Lung microvascular endothelial cell (primary cell): ENCODE results near the gene INPP5D. TPM values are rescaled to one million over a fixed set of nuclear protein-coding genes. Genes with fewer than 3 reads are reported as not detected.
"Not testable (repeated sequence)": the region's sequence is repeated elsewhere in the genome, so short reads cannot be mapped to it uniquely, and the experiment has no call there.

Experiments used
- DNase-seq, 2 donors: peaks; one replicate each; pipeline versions ENCODE4 v3.0.0 to v3.0.0-alpha.2; 2010; ENCODE audit warnings: low read depth in 2 of 2
- total RNA-seq: library from RNA; depleted of rRNA; stranded (reverse); fragments of >200 nt; gene quantifications from 2 replicates; pipeline ENCODE4 v1.2.1, GENCODE V29; 2014

INPP5D gene
- total RNA-seq, 1 donor from 2014 or later, result 43.5 TPM

DNA sequence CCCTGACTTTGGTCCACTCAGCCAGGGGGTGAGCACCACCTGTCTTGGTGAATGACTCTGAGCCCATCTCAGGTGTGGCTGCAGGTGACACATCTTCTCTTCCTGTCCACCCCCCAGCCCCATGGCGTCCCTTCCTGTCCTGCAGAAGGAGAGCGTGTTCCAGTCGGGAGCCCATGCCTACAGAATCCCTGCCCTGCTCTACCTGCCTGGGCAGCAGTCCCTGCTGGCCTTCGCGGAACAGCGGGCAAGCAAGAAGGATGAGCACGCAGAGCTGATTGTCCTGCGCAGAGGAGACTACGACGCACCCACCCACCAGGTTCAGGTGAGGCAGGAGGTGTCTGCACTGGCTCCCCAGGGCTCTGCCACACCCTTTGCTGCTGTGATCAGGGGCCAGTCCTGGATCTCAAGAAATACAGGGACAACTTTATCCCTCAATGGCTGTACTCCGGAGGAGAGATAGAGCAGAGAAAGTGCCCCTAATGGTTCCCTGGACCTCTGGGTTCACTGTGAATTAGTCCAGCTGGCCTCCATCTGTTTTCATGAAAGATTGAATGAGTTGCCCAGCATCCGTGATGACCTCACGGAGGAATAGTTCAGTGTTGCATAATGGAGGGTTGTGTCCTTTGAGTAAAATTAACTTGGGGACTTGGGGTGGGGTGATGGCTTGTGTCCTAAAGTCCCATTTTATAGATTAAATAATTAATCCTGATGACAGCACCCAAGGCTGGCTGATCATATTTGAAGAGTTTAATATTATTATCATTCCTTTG, 27.4 kb upstream of the INPP5D start, which contains the start of gene NEU2:
NEU2 (plus strand) TSS at position 122 of the 770 bp plus-strand sequence; CDS start at position 122, 0 bp downstream.
- DNase-seq, result no peak

DNA sequence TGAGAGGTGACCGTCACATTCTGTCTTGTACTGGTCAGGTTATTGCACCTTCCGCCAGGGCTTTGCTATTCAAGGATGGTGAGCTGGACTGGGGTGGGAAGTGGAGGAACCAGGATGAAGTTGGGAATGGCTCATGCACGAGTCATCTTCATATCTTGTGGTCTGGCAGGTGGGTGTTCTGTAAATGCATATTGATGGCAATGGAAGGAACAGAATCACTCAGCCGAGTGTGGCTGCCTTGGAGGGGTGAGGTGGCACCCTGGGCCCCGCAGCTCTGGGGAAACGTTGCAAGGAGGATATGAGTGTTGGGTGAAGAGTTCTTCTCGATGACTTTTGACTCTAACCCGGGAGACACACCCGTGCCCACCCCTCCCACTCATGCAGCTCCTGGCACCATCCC, 26.5 kb upstream of the INPP5D start:
- no peak for DNase-seq

DNA sequence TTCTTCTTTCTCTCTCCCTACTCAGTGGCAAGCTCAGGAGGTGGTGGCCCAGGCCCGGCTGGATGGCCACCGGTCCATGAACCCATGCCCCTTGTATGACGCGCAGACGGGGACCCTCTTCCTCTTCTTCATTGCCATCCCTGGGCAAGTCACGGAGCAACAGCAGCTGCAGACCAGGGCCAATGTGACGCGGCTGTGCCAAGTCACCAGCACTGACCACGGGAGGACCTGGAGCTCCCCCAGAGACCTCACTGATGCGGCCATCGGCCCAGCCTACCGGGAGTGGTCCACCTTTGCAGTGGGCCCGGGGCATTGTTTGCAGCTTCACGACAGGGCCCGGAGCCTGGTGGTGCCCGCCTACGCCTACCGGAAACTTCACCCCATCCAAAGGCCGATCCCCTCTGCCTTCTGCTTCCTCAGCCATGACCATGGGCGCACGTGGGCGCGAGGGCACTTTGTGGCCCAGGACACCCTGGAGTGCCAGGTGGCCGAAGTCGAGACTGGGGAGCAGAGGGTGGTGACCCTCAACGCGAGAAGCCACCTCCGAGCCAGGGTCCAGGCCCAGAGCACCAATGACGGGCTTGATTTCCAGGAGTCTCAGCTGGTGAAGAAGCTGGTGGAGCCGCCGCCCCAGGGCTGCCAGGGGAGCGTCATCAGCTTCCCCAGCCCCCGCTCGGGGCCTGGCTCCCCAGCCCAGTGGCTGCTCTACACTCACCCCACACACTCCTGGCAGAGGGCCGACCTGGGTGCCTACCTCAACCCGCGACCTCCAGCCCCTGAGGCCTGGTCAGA, 25.9 kb upstream of the INPP5D start:
- DNase-seq, result no peak

DNA sequence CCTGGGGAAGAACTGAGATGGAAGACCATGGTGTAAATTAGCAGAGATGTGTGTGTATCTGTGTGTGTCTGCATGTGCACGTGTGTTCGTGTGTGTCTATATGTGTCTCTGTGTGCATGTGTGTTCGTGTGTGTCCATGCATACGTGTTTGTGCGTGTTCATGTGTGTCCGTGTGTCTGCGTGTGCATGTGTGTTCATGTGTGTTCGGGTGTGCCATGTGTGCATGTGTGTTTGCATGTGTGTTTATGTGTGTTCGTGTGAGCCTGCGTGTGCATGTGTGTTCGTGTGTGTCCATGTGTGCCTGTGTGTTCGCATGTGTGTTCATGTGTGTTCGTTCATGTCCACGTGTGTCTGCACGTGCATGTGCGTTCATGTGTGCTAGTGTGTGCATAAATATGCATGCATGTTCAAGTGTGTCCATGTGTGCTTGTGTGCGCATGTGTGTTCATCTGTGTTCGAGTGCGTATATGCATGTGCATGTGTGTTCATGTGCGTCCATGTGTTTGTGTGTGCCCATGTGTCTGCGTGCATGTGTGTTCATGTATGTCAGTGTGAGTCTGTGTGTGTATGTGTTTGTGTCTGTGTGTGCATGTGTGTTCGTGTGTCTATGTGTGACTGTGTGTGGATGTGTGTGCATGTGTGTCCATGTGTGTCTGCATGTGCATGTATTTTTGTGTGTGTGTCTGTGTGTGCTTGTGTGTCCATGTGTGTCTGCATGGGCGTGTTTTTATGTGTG, 24.5 kb upstream of the INPP5D start:
- DNase-seq, result no peak

DNA sequence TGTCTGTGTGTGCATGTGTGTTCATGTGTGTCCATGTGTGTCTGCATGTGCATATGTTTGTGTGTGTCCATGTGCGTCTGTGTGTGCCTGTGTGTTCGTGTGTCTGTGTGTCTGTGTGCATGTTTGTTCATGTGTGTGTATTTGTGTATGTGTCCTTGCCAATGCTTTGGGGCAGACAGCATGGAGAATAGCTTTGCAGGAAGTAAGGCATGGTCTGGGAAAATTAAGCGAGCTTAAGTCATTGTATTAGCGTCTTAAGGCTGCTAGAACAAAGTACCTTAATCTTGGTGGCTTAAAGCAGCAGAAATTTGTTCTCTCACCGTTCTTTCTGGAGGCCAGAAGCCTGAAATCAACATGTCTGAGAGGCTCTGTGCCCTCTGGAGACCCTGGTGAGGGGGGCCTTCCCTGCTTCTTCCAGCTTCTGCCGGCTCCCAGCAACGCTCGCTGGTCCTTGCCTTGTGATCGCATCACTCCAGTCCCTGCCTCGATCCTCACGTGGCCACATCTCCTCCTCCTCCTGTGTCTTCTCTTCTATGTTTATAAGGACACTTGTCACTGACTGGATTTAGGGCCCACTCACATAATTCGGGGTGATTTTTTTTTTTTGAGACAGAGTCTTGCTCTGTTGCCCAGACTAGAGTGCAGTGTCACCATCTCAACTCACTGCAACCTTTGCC, 23.8 kb upstream of the INPP5D start:
- no peak for DNase-seq

DNA sequence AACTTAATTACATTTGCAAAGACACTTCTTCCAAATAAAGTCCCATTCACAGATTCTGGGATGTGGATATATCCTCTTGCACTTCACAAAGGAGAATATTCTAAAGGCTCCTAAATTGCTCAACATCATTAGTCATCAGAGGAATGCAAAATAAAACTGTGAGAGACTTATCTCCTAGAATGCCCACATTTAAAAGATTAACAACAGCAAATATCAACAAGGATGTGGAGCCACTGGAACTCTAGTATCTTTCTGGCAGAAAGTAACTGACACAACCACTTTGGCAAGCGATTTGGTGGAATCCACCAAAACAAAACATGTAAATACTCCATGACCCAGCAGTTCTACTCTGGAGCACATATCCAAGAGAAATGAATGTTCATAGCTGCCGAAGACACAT, 23.1 kb upstream of the INPP5D start:
- DNase-seq, result no peak

DNA sequence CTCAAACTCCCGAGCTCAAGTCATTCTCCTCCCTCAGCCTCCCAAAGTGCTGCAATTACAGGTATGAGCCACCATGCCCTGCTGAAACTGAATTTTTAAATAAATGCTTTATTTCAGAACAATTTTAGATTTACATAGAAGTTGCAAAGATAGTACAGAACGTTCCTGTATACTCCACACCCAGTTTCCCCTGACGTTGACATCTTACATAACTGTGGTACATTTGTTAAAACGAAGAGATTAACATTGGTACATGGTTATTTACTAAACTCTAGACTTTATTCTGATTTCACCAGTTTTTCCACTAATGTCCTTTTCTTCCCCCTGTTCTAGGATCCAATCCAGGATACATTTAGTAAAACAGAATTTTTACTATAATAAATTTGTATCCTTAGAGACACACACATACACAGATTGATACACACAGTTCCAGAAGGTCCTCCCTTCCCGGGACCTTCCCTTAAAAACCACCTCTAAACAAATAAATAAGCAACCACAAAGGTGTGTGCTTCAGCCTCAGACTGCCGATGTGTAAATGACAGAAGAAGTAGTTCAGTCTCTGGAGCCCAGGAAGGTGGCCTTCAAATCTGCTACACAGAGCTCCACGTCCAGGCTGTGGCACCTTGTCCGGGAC, 20.8 kb upstream of the INPP5D start:
- no peak for DNase-seq

DNA sequence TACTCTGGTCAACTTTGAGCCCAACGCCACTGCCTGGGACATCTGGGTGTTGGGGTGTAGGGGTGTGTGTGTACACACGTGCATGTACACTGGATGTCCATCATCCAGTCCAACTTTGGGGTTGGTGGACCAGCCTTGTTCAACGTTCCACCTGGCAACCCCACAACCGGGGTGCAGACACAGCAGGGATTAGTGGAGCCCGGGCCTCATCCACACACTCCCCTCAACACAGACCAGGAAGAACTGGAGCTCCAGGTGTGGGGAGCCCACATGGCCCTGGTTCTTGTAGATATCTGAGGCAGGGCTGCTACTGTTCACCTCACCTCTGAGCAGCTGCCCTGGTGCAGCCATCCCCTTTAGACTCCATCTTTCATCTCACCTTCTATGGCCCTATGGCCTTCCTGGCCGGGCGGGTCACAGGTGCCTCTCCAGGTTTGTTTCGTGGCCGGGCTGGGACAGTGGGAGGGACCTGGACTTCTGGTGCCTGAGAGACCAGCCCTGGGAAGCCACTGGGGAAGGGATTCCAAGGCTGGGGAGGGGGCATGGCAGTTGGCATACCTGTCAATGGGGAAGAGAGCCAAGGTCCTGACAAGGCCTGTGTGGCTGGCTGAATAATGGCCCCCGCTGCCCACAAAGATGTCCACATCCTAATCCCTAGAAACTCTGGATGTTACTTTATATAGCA, 20.2 kb upstream of the INPP5D start:
- no peak for DNase-seq

DNA sequence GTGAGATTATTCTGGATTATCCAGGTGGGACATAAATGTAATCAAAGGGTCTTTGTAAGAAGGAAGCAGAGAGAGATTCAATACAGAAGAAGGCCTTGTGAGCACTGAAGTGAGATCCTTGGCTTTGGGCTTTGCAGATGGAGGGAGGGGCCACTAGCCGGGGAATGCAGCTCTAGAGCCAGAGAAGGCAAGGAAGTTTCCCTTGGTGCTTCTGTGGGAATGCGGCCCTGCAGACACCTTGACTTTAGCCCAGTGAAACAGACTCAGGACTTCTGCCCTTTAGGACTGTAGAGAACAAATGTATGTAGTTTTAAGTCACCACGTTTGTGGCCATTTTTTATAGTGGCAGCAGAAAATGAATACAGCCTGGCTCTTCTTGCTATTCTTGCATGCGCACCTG, 19.6 kb upstream of the INPP5D start:
- DNase-seq, result no peak

DNA sequence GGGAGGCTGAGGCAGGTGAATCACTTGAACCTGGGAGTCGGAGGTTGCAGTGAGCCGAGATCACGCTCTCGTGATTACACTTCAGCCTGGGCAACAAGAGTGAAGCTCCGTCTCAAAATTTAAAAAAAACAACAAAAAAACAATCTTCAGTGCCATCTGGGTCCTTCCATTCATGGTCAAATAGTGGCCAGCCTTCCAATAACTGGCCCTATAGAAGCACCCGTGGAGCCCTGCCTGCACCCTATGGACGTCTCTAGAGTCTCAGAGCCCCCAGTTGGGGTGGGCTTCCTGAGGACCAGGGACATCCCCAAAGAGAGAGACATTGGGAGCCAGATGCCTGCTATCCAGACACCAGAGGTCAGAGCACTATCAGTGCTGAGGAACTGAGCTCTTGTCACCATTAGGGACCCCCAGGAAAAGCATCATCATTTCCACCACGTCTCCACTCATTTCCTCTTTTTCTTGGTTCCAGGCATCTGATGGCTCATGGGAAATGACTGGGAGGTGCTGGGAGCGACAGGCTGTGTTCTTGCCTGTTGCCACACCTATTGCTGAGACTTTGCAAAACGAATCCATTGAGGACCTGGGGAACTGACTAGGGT, 18.3 kb upstream of the INPP5D start:
- peak in 1 of 2 donors; percentile 37 for DNase-seq

DNA sequence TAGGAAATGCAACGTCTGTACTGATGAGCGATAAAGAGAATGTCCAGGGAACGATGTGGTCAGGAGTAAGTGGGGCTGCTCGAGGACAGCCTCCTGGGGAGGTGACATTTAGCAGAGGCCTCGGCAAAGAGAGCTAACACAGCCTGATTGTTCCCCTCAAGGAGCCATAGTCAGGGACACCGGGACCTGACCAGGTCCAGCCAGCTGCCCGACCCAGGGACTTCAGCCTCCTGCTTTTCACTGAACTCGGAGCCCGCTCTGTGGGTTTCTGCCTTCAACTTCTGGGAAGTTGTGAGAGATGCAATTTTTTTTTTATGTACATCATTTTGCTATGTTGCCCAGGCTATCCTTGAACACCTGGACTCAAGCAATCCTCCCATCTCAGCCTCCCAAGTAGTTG, 17.6 kb upstream of the INPP5D start:
- no peak for DNase-seq

DNA sequence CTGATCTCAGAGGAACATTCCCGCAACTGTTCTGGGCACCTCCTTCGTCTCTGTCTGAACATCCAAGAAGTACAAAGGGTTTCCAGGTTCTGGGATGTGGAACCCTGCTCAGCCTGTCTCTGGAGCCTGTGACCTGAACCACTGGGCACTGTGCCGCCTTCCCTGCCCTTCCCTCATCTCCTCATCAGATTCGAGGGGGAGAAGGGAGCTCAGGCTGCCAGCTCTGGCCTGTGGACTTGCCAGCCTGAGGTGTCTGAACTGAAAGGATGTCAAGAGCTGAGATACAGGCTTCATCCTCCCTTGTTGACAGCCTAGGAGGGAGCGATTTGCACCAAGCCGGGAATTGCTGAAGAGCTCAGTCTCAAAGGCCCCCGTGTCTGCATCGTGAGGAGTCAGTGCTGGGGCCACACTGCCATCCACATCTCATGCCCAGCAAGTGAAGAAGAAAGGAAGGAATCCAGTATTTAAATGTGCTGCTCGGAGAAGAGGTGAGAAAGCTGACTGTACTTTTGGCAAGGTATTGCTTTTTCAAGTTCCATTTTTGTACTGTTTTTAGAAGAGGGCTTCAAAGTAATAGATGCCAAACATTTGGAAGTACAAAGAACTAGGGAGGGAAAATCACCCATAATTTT, 15.1 kb upstream of the INPP5D start:
- no peak for DNase-seq

DNA sequence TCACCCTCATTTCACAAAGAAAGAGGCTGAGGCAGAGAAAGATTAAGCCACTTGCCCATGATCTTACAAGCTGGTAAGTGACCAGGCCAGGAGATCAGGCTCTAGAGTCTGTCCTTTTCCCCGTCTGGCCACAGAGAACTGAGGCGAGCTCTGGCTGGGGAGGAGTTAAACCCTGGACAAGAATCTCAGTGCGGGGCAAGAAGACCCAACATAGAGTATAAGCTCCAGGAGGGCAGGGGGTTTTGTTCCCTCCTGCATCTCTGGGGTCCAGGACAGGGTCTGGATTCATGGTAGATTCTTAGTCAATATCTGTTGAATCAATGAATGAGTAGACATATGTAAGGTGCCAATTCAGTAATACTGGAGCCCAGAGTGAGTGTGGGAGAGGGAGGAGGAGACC, 12.9 kb upstream of the INPP5D start:
- DNase-seq, result no peak

DNA sequence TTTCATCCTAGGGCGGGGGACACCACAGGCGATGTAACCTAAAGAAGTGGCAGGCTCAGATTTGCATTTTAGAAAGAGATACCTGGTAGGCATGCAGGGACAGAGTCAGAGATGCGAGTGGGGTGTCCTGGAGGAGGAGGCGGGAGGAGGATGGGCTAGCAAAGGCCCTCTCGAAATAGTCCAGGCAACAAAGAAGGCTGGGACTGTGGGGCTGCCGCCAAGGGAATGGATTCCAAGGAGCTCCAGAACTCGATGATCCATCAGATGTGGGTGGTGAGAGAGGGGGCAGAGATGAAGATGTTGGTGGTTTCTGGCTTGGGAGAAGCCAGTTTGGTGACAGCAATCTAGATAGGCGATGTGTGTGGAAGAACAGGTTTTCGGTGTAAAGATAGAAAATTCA, 12.5 kb upstream of the INPP5D start:
- DNase-seq, result no peak

DNA sequence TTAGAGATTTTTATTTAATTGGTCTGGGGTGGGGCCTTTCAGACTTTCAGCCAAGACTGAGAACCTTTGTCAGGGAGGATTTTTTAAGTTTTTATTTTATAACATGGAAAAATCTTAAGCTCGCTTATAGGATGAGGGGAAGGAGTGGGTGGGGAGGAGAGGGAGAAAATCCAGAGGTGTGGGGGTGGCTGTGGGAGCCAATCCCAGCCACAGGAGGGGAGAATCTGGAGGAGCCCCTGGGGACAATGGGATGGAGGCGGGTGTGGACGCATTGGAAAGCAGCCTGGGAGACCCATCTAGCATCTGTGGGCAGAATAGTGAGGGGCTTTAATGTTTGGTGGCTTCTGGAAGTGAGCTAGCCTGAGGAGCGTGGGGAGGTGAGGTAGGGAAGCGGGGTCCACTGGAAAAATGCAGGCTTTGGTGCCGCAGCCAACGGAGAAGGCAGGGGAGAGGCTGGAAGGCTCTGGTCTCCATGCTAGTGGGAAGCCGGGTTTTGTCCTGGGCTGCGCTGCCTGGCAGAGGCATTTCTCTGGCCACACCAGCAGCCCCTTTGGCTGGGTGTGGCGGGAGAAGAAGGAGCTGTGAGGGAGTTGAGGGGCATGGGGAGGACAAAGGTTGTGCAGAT, 11.5 kb upstream of the INPP5D start:
- DNase-seq, result no peak

DNA sequence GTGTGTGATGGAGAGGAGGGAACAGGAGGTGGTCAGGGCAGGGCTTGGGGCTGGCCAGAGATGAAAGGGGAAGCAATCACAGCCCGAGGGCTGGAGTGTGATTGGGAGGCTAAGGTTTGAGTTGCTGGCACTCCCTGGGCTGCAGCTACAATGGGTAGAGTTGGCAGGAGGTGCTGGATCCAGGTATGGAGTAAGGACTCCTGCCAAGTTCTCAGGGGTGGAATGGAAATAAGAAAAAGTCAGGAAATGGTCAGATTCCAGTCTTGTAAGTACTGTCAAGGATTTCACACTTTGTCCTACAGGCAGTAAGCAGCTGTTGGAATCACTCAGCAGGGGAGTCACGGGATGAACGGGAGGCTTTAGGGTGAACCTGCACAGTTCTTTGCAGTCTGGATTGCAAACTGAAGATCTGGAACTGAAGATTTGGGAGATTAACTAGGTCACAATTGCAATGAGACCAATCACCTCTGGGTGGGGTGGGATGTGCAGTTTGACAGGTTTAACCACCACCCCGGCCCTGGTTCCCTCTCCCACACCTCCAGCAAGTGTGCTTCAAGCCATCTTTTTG, 10.9 kb upstream of the INPP5D start:
- no peak for DNase-seq

DNA sequence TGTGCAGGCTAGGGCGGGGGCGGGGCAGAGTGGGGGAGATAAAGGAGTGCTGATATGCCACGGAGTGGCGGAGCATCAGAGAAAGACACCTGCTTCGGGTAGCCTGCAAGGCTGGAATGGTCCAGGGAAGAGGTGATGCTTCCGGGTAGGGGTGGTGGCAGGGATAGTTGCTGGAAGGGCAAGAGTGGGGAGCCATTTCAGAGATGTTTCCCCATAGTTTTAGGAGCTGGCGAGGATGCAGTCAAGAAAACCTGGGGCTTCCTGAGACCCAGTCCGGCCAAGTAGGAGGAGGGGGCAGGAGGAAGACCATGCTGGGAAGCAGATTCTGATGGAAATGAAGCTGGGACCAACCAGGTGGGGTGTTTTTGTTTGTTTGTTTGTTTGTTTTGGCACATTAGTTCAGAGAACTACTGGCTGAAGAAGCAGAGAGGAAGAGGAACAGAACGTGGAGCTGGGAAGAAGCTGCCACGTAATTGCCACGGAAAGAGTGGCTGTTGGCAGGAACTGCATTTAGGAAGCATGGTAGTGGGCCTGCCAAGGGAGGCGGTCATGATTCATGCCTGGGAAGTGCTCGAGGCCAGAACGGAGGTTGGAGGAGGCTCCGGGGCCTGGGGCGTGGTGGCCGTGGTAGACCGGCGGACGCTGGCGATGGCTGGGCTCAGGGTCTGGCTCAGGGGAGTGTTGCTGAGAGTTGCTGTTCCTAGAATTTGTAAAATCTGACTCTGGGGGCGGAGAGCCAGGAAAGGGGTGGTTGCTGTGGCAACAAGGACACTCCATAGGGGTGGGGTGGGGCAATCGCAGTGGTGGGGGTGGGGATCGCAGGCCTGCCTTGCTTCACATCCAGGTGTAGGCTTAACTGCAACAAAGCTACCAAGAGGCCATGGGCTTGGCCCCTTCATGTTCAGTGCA, 8.6 kb upstream of the INPP5D start:
- DNase-seq, result peak; percentile 95

DNA sequence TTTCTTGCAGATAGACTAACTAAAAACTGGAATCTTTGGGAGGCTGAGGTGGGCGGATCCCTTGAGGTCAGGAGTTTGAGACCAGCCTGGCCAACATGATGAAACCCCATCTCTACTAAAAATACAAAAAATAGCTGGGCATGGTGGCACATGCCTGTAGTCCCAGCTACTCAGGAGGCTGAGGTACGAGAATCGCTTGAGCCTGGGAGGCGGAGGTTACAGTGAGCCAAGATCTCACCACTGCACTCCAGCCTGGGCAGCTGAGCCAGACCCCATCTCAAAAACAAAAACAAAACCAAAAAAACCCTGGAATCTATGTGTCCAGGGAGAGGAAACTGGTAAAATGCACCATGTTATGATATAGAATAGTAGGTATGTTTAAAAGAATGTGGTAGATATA, 7.6 kb upstream of the INPP5D start:
- not testable (repeated sequence) for DNase-seq
